ENCODE results near the gene TRPM5. TPM values are rescaled to one million over a fixed set of nuclear protein-coding genes. Genes with fewer than 3 reads are reported as not detected.

The TRPM5 gene
- polyA plus RNA-seq, 1 donor (not counting 4 experiments of a cell fraction or from before 2014, with no cell fraction given) = not detected

DNA sequence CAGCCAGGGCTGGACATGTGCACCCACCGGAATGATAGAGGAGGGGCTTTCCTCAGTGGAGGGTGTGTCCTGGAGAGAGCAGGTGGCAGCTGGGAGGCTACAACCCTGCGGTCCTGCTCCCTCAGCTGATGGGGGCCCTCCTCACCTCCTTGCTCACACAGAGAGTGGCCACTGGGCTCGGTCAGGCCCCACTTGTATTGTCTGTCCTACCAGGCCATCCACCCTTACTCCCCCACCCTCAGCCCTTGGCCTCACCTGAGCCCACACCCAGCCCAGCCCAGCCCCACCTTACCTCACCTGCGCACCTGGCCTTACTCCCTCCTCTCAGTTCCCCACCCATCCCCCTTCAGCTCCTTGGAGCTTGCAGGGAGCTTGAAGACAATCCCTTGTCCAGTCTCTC, 3.1 kb downstream of the TRPM5 start:
- dilution Hi-C loops (cut with MboI; ENCODE audit: extremely low pct_ligation_motif_present, low sequenced_read_pairs) = no loop called here
- Histone ChIP-seq H3K4me2 (ENCODE audit: control insufficient read depth, extremely low read depth, insufficient read depth, low read depth, low read length) (no peak overlapping the region), H3K27ac (ENCODE audit: control insufficient read depth, insufficient read depth, low read length) (no peak overlapping the region), H3K27me3 (ENCODE audit: control insufficient read depth, extremely low read depth, insufficient read depth, low read length) (peaks cover 23% of the 10 kb centered on the region), H4K20me1 (ENCODE audit: control insufficient read depth, extremely low read depth, insufficient read depth, low read length) (no peaks in the 10 kb centered on the region), H2AFZ (ENCODE audit: control insufficient read depth, low read length) (no peak overlapping the region), H3K9me3 (ENCODE audit: control insufficient read depth, low read depth, low read length) (no peaks in the 10 kb centered on the region), H3K9me1 (ENCODE audit: control insufficient read depth, extremely low read depth, insufficient read depth, low read length) (no peaks in the 10 kb centered on the region), H3K36me3 (ENCODE audit: control insufficient read depth in 2 of 2, extremely low read depth in 1 of 2, insufficient read depth in 2 of 2, low read length in 2 of 2) (no peaks in the 10 kb centered on the region), H3K9ac (ENCODE audit: control insufficient read depth, extremely low read depth, insufficient read depth, low read length) (no peak overlapping the region), H3K4me3 (ENCODE audit: control insufficient read depth in 2 of 3, extremely low read depth in 1 of 3, insufficient read depth in 2 of 3, low read depth in 1 of 3, low read length in 3 of 3) (no peak overlapping the region), H3K79me2 (ENCODE audit: control insufficient read depth, insufficient read depth, low read length) (no peaks in the 10 kb centered on the region), H3K4me1 (ENCODE audit: control insufficient read depth, extremely low read depth, insufficient read depth, low read length) (no peaks in the 10 kb centered on the region)
- FAIRE-seq (no peak), DNase-seq (ENCODE audit: low read depth, low spot score) (no peak)
- TF ChIP-seq EZH2 (IDR thresholded peaks at IDR 0.05; ENCODE audit: low read length) = no peak
- TF ChIP-seq, protein P1, sequence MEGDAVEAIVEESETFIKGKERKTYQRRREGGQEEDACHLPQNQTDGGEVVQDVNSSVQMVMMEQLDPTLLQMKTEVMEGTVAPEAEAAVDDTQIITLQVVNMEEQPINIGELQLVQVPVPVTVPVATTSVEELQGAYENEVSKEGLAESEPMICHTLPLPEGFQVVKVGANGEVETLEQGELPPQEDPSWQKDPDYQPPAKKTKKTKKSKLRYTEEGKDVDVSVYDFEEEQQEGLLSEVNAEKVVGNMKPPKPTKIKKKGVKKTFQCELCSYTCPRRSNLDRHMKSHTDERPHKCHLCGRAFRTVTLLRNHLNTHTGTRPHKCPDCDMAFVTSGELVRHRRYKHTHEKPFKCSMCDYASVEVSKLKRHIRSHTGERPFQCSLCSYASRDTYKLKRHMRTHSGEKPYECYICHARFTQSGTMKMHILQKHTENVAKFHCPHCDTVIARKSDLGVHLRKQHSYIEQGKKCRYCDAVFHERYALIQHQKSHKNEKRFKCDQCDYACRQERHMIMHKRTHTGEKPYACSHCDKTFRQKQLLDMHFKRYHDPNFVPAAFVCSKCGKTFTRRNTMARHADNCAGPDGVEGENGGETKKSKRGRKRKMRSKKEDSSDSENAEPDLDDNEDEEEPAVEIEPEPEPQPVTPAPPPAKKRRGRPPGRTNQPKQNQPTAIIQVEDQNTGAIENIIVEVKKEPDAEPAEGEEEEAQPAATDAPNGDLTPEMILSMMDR (optimal IDR thresholded peaks at IDR 0.05 in 1 of 3, IDR thresholded peaks at IDR 0.05 in 1 of 3, conservative IDR thresholded peaks at IDR 0.05 in 1 of 3; ENCODE audit: extremely low read depth in 1 of 3, insufficient read depth in 2 of 3, low read length in 3 of 3) = no peak

DNA sequence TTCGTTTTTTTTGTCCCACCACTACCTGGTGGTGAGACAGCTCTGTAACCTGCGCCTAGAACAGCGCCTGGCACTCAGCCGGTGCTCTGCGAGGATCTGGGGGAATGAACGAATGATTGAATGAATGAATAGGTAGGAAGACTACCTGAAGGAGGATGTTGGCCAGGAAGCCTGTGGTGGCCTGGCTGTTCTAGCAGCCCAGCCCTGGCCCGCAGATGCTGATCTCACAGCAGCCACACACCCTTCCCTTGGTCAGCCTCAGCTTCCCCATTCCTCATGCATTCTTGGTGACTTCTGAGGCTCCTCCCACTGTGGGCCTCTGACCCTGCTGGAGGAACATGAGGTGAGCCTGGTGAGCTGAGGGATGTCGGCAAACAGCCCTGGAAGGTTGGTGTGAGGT, 3.7 kb downstream of the TRPM5 start:
- Histone ChIP-seq H3K4me1 (ENCODE audit: control insufficient read depth, extremely low read depth, insufficient read depth, low read length) (no peaks in the 10 kb centered on the region), H3K36me3 (ENCODE audit: control insufficient read depth in 2 of 2, extremely low read depth in 1 of 2, insufficient read depth in 2 of 2, low read length in 2 of 2) (no peaks in the 10 kb centered on the region), H3K9me1 (ENCODE audit: control insufficient read depth, extremely low read depth, insufficient read depth, low read length) (no peaks in the 10 kb centered on the region), H4K20me1 (ENCODE audit: control insufficient read depth, extremely low read depth, insufficient read depth, low read length) (no peaks in the 10 kb centered on the region), H3K4me3 (ENCODE audit: control insufficient read depth in 2 of 3, extremely low read depth in 1 of 3, insufficient read depth in 2 of 3, low read depth in 1 of 3, low read length in 3 of 3) (no peak overlapping the region), H3K9me3 (ENCODE audit: control insufficient read depth, low read depth, low read length) (no peaks in the 10 kb centered on the region), H3K4me2 (ENCODE audit: control insufficient read depth, extremely low read depth, insufficient read depth, low read depth, low read length) (no peak overlapping the region), H3K27me3 (ENCODE audit: control insufficient read depth, extremely low read depth, insufficient read depth, low read length) (peaks cover 18% of the 10 kb centered on the region), H2AFZ (ENCODE audit: control insufficient read depth, low read length) (no peak overlapping the region), H3K9ac (ENCODE audit: control insufficient read depth, extremely low read depth, insufficient read depth, low read length) (no peak overlapping the region), H3K27ac (ENCODE audit: control insufficient read depth, insufficient read depth, low read length) (no peak overlapping the region), H3K79me2 (ENCODE audit: control insufficient read depth, insufficient read depth, low read length) (no peaks in the 10 kb centered on the region)
- no peak for FAIRE-seq
- no peak for DNase-seq (ENCODE audit: low read depth, low spot score)
- dilution Hi-C loops (cut with MboI; ENCODE audit: extremely low pct_ligation_motif_present, low sequenced_read_pairs) = no loop called here
- TF ChIP-seq EZH2 (IDR thresholded peaks at IDR 0.05; ENCODE audit: low read length) = no peak
- TF ChIP-seq, protein P1 (optimal IDR thresholded peaks at IDR 0.05 in 1 of 3, IDR thresholded peaks at IDR 0.05 in 1 of 3, conservative IDR thresholded peaks at IDR 0.05 in 1 of 3; ENCODE audit: extremely low read depth in 1 of 3, insufficient read depth in 2 of 3, low read length in 3 of 3) = no peak
